Activated naive CD4-positive, alpha-beta T cell treated with Interleukin-2 at 50 U/mL for 16 hours (primary cell): ENCODE measurements around the gene ARGFX.

ENCODE experiments used
- DNase-seq: peaks from one replicate; pipeline ENCODE4 v3.0.0-alpha.2; 2020

The ARGFX gene

GRCh38 chr3:121601212-121601812 lies 33.6 kb downstream of the ARGFX start:
- DNase-seq = no peak

GRCh38 chr3:121604759-121605158 lies 37.0 kb downstream of the ARGFX start:
- DNase-seq = no peak

GRCh38 chr3:121606106-121606505 lies 38.4 kb downstream of the ARGFX start:
- no peak for DNase-seq
